Astrocyte (in vitro differentiated cells and primary cell): ENCODE results near the gene IP6K2.

Experiments used
- CTCF ChIP-seq: IDR thresholded peaks from 2 replicates; pipeline ENCODE4 v1.5.1; 2011; ENCODE audit warnings: low read depth, mild to moderate bottlenecking, inconsistent platforms, low read length, moderate library complexity; ENCODE audit not compliant: insufficient read depth
- EZH2 ChIP-seq: IDR thresholded peaks from 2 replicates; pipeline ENCODE4 v1.6.1; 2012; ENCODE audit warnings: mild to moderate bottlenecking, low read length, inconsistent platforms; ENCODE audit not compliant: insufficient read depth

GRCh38 chr3:48708481-48708889 is 8.5 kb downstream of the IP6K2 start:
- TF ChIP-seq CTCF (no peak), EZH2 (no peak)
